Hepatic stellate cell (primary cell): ENCODE results near the gene WNT6.
A peak's percentile ranks its signal among the peaks of the same experiment; 100 is the strongest.

Experiments
- DNase-seq: peaks from one replicate; pipeline ENCODE4 v3.0.0; 2011; ENCODE audit warnings: low spot score

The WNT6 gene

DNA sequence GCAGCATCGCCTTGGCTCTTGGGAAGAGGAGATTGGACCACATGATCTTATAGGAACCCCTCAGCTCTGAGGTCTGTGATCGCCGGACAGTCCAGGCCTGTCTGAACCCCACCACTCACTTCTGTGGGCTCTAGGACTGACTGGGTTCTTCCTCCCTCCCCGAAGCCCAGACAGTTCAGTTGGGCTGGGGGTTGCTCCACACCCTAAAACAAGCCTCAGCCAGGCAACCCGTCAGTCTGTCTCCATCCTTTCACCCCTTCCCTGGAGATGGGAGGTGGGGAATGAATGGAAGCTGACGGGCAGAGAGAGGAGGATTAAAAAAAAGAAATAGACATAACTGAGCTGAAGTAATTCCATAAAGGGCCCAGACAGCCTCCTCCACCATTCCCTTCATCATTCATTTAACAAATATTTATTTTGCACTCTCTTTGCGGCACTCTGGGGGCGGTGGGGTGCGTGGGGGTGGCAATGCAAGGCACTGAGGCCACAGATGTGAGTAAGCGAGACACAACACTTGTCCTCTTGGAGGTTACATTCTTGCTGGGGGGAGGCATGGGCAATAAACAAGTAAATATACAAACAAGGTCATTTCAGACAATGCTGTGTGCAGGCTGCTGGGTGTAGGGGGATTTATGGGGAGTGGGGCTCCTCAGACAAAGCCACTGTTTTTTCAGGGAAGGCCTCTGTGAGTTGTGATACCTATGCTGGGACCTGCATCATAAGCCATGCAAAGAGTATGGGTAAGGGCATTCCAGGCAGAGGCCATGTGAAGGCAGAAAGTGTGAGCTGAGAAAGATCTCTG, 33.9 kb downstream of the WNT6 start:
- DNase-seq, result no peak

DNA sequence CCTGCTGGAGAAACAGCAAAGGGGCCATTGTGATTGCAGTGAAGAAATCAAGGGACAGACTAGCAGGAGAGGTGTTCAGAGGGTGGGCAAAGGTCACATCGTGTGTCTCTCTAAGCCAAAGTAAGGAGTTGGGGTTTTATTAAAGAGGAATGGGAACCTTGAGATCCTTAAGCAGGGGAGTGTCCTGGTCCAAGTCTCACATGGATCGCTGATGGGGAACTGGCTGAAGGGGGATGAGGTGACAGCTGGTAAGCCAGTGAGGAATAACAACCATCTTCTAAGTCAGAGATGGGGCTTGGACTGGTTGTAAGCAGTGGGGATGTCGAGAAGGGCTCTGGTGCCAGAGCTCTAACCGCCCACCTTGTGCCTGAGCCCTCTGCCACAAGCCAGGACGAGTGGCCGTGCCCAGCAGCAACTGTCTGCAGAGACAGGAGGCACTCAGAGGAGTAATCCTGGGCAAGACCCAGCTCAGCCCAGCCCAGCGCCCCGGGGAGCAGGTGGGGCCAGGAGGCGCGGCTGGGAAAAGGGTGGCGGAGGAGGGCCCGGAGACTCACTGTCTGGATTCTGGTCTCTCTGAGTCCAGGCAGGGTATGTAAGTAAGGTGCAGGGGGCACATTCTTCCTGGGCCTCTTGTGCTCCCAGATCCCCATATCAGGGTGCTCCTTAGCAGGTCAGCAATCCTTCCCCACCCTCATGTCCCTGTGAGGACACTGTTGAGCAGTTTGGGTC, 34.7 kb downstream of the WNT6 start:
- DNase-seq, result no peak

DNA sequence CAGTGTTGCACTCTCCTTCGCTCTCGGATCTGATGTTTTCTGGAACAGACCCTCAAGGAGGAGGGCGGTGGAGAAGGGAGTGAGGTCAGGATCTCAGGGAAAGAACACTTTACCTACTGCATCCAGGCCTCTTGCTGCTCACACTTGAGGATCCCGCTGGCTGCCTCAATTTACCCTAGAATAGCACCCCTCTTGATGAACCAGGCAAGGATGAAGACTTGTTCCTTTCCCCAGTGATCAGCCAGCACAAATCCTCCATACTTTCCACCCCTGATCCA, 35.2 kb downstream of the WNT6 start:
- DNase-seq, result no peak

DNA sequence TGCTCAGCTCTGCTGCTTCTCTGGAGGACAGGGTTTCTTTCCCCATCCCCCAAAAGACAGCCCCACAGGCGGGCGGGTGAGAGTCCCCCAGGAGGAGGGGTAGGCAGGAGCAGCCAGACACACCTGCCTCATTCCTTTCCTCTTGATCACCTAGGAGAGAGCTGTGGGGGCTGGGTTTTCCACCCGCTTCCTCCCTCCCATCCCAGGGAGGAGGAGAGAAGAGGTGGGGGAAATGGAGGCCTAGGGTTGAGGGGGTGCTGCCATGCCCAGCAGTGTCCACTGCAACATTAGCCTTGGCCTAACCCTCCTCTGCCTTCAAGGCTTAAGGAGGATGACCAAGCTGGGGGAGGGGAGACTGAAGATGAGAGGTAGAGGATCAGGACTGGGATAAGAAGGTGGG, 35.7 kb downstream of the WNT6 start:
- no peak for DNase-seq

DNA sequence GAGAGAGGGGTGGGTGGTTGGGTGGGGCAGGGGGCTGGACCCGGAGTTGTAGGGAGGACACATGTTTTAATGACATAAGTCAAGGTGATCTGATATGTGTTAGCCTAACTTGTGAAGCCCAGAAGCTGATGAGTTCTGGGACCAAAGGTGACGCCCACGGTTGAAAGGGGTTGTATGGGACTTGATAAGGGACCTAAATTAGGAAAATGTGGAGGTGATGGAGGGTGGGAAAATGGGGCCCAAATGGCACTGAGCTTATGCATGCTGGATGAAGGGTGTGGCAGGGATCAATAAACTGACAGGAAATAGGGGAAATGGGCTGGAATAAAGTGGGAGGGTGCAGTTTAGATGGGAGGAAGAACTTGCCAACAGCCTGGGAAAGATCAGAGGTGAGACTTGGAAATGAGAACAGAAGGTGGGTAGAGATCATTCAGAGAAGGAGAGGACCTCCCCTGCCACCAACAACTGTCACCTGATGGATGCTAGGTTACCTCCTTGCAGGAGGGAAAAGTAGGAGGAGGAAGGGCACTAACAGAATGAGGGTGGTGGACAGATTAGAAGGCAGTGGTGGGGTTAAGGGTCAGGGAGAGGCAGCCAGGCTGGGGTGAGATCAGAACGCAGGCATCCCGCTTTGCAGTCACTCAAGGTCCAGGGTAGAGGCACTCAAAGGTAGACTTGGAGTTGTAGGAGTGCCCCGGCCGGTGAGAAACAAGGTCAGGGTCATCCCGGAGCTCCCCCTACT, 36.3 kb downstream of the WNT6 start:
- DNase-seq, result no peak

DNA sequence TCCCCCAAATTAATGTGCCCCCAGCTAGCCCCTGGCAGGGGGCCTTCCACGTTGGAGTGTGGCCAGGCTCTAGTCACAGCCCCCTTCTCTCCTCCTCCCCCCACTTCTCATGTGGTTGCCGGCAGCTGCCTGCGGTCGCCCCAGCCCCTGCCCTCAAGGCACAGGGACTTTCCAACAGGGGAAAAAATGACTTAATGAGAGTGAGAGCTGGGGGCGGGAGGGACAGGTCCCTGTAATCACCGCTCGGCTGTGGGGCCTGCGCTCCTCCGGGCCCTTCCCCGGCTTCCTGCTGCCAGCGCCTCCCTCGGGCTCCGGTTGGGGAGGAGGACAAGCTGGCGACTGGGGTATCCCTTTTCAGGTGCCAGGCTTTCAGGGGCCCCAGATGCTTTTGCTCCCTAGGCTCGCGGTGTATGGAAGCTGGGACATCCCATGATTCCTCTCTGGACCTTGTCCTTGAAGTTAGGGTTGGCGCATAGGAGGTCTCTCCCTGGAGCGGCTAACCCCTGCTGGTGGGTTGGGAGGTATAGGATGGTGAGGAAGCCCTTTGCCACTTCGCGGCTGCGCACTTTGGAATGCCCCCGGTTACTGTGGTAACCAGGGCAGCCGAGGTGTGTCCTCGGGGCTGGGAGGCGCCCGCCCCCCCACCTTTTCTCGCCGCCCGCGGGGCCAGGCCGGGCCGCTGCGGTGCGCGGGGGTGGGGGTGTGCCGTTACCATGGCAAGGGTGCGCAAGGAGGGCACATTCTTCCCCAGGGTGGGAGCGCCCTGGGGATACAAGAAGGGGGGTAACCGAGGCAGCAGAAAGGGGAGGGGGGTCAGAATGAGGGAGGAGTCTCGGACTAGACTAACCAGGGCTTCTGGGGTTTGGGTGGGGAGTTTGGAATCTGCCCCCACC, 37.1 kb downstream of the WNT6 start:
- DNase-seq, result no peak

DNA sequence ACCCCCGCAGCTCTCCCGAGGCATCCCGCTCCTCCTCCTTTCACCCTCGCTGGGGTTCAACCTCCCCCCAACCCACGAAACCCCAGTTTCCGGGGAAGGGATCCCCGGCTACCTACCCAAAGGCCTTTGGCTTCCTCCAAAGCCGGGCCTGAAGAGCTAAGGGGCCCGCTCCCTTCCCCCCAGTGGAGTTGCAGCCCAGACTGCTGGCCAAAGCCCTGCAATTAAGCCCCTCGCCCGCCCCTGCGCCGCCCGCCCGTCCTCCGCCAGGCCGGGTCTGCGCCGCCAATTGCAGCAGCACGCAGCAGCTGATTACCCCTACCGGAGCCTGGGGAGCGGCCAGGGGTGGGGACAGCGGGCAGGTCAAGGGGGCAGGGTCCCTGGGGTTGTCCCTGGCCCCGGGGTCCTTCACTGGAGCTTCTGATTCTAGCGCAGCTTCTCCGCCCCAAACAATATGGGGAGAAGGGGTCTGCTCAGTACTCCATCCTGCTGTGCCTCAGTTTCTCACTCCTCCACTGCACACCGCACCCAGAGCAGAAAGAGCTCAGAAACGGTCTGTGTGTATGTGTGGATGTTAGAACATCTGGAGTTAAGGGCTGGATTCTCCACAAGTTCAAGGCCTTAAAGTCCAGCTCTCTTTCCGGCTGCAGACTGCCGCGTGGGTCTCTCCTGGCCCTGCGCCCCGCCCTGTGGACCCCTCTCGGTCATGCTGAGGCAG, 37.9 kb downstream of the WNT6 start:
- no peak for DNase-seq

DNA sequence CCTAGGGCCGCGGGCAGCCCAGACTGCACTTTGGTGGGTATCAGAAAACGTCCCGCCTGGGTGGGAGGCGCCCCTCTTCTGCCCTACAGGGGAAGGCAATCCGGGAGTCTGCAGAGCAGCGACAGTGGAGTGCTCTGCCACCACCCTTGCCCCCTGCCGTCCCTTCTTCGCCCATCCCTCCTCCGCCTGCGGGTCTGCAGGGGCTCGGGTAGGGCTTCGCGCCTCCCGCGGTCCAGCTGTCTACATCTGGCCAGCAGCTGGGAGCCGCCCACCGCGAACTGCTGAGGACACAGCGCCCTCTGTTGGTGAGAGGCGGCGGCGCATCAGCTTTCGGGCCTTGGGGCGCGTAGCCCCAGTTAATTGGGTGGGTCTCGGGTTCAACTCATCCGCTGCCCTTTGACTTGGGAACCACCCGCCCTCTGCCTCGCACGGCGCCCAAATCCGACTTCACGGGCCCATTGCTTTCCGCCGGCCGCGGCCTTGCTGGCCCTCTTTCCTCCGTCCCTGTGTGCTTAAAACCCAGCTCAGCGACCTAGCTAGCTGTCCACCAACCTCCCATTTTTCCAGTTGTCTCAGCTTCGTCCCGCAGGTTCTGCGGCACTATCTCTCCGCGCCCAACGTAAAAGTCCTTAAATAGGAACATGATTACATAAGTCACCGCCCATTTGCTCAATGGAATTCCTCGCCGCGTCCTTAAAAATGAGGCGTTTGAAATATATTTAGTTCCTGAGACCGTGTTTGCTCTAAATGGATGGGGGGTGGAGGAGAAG, 38.7 kb downstream of the WNT6 start:
- DNase-seq, result peak; percentile 70

DNA sequence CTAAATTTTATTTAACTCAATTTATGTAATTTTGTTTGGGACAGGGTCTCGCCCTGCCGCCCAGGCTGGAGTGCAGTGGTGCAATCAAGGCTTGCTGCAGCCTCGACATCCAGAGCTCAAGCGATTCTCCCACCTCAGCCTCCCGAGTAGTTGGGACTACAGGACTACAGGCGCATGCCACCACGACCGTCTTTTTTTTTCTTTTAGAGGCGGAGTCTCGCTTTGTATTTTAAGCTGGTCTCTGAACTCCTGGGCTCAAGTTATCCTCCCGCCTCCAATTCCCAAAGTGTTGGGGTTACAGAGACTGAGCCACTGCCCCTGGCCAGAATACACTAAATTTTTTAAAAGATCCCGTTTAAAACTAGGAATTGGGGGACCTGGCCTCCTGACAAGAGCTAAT, 39.5 kb downstream of the WNT6 start:
- no peak for DNase-seq

DNA sequence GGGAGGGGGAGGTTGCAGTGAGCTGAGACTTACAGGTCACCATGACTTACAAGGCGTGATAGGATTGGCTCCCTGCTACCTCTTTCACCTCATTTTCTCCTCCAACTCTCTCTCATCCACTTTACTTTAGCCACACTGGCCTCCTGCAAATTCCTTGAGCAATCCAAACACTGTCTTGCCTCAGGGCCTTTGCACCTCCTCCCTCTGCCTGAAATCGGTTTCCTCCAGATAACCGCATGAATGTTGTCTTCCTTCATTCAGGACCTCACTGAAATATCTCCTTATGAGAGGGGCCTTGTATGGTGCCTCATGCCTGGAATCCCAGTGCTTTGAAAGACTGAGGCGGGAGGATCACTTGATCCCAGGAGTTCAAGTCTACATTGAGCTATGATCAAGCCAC, 42.8 kb downstream of the WNT6 start:
- DNase-seq, result no peak

DNA sequence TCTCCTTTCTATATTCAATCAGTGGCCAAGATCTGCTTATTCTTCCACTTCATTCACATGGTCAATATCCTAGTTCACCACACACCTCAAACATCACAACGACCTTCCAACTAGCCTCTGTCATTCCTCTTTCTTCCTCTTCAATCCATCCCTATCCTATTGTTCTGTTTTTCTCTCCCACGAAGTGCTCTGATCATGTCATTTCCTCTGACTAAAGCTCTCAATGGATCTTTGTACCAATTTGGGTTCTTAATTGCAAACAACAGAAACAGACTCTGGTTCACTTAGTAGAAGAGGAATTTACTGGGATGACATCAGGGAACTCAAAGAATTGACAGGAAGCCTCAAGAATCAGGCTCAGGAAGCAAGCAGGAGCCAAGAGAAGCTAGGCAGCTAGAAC, 44.6 kb downstream of the WNT6 start:
- no peak for DNase-seq

DNA sequence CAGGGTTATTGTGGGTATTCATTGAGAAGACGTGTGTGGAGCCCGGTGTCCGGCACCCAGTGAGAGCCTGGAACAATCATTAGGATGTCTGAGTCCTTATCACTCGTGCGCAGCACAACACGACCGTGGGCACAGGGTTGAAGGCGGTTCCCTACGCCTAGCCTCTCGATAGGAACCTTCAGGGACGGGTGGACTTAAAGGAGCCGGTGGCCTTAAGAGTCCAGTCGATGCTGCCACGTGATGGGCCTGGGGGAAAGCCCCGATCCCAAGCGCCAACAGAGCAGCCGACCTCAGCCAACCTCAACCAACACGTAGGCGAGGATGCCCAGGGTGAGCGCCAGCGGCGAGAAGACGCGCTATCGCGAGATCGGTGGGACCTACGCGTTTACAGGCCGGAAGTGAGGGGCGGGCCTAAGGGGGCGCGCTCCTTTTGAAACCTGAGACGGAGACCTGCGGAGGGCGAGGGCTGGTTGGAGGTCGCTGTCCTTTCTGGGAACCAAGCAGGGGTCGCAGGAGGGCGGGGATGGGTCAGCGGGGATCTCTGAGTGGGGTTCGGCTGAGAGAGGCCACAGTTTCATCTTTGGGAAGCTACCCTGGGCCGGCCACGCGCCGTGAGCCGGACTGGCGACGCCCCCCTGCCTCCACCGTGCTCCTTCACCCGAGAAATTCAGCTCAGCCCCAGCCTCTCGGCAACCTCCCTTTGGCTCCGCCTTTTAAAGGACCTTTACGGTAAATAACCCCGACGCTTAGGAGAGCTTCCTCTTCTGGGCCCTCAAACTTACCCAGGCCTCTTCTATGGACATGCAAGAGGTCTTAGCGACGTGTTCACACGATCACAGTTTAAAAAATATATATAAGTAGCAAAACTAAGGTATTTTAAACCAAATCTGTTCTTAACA, 49.4 kb downstream of the WNT6 start:
- DNase-seq, result peak; percentile 84

DNA sequence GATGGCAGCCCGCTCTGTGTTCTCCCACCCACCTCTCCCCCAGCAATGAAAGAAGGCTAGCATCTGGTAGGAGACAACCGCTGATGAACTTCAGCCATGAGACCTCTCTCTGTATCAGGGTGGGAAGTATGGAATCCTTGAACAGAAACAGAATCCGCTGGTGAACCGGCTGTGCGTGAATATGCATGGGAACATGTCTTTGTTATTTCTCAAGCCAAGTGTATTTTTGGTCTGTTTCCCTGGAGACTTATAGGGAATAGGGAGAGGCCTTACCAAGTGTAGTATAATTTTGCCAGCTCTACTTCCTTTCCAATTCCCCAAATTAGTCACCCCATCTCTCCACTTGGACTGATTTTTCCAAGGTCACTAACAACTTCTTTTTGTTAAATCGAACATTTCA, 51.1 kb downstream of the WNT6 start:
- DNase-seq, result no peak

DNA sequence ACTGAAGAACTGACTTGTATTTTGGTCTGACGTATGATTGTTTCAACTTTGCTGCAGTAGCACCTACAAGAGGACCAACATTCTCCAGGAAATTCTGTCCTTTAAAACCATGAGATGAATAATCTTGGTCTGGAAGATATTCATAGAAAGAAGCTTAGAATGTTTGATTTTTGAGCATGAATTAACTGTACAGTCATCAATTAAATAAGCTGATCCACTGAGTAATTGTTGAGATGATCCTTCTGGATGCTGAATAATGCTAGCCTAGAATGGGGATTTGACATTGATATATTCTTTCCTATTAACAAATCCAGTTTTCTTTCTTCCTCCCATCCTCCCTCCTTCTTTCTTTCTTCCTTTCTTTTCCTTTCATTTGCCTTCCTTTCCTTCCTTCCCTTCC, 60.9 kb downstream of the WNT6 start:
- DNase-seq, result no peak
